GM18519 (cell line): ENCODE results near the gene NHLH1.

Experiments used
- ATAC-seq: cut with Tn5 transposase; IDR thresholded peaks from one replicate; pipeline ENCODE4 v1.9.1; 2021; ENCODE audit warnings: mild to moderate bottlenecking, moderate library complexity; ENCODE audit not compliant: unreplicated experiment, low FRiP score

NHLH1 gene

DNA sequence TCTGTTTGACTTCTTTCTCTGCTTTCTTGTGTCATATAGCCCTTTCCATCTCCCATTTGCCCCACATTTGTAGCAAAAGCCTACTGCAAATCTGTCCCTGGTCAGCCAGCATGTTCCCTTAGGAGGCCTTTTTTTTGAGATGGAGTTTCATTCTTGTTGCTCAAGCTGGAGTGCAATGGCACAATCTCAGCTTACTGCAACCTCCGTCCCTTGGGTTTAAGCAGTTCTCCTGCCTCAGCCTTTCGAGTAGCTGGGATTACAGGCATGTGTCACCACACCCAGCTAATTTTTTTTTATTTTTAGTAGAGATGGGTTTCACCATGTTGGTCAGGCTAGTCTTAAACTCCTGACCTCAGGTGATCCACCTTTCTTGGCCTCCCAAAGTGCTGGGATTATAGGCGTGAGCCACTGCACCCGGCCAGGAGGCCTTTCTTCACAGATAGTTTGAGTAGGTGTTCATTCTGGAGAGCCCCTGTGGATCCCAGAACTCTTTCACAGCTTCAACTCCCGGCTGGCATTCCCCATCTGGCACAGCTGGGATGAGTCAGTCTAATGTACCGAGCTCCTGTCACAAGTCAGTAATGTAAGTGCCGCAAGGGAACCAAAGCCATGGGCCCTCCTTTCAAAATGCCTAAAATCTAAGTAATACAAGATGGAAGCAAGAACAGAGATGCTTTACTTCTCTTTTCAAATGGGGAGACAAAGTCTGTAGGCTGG, 9.4 kb upstream of the NHLH1 start:
- no peak for ATAC-seq

DNA sequence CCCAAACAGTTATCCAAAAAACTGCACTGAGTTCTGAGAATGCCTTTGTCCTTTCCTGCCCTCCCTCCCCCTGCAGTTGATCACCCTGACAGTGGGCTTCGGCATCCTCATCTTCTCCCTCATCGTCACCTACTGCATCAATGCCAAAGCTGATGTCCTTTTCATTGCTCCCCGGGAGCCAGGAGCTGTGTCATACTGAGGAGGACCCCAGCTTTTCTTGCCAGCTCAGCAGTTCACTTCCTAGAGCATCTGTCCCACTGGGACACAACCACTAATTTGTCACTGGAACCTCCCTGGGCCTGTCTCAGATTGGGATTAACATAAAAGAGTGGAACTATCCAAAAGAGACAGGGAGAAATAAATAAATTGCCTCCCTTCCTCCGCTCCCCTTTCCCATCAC, 8.8 kb upstream of the NHLH1 start:
- ATAC-seq, result no peak

DNA sequence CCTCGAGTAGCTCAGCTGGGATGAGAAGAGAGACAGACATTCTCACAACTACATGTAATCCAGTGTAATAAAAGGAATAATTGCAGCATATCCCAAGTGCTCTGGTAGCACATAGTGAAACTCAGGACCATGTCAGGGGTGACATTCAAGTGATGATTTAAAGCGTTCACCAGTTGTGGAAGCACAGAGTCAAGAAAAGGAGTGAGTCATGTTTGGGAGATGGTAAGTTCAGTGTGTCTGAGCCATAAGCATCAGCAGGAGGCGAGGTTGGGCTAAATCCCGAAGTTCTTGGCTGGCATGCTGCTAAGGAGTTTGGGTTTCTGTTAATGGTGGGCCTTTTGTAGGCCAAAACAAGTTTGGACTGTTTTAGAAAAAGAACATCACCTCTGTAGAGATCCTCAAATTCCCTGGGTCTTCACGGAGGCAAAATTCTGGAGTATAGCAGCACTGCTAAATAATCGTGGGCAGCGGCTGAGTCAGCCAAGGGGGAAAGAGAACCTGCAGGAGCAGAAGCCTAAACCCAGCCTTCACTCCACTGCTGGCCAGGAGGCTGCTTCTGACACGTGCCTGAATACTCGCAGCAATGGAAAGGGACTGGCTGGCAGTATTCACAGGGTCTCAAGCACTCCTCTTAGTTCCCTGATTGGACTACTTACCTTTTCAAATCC, 7.2 kb upstream of the NHLH1 start:
- no peak for ATAC-seq

DNA sequence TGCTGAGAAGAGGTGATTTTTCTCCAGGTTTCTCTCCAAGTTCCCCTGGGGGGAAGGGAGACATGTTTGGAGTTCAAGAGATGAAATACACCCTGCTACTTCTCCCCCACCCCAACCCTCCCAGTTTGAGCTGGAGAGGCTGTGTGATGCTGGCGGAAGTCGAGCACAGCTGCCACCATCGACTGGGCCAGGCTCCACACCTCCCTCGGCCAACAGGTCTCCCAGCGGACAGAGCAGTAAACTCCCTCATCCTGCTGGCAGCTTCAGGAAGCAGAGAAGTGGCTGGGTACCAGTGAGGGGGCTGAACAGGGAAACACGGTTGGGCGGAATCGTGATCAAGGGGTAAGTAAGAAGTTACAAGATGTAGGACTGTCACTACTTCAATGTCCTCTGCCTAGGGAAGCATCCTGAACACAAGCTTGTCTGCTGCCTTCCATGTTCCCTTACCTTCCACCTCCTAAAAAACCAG, 6.6 kb upstream of the NHLH1 start:
- no peak for ATAC-seq

DNA sequence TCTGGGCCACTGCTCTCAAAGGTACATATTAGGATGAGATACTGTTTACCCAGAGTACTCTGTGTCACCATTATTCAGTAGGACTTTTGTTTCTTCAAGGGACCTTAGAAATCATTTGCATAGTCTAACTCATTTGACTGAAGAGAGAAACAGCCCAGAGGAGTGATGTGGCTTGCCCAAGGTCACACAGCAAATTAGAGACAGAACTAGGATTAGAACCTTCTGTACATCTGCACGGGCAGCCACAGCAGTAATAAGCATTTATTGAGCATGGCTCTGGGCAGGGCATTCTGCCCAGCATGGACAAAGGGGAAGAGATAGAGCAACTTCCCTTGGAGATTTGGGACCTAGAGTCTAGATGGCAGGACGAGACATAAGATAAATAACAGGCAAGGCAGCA, 5.7 kb upstream of the NHLH1 start:
- no peak for ATAC-seq

DNA sequence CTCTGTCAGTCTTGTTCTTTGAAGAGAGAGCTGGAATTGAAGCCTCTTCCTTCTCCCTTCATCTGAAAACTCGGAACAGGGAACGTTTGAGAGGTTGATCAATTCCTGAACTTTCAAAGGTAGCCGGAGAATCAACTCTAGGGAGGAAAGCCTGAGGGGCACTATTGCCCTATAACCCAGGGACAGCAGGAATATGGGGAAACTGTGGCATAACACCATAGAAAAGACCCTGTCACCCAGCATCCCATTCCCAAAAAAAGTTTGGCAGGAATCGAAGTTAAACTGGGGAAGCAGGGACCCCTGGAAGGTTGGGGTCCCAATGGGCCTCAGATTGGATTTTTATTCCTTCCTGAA, 5.1 kb upstream of the NHLH1 start:
- no peak for ATAC-seq

DNA sequence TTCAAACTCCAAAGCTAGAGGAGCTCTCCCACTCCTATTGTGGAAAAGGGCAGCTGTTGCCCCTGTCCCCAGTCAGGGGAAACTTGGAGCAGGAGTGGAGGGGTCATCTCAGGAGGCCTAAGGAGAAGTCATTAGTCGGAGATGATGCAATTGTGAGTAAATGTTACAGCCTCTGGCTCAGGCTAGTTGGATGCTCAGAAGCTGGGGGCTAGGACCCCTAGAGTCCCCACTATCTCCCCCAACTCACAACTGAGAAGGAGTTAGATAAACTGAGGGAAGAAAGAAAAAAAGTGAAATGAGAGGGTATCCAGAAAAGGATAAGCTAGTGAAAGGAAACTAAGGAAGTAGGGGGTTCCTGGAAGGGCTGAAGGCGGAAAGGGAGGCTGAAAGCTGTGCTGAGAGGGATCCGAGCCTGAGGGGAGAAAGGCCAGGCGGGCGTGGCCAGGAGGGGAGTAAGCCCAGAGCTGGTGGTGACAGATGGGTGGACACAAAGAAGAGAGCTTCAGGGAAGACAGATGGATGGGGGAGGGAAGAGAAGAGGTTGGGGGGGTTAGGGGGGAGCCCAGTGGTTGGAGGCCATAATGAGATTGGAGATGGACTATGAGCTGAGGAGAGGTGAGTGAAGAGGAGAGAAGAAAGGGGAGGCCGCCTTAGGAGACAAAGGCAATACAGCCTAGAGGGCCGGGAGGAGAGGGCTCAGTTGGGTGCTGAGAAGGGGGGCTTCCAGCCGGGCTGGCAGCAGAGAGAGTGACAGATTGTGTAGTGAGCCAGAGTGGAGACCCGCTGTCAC, 4.5 kb upstream of the NHLH1 start:
- ATAC-seq, result no peak

DNA sequence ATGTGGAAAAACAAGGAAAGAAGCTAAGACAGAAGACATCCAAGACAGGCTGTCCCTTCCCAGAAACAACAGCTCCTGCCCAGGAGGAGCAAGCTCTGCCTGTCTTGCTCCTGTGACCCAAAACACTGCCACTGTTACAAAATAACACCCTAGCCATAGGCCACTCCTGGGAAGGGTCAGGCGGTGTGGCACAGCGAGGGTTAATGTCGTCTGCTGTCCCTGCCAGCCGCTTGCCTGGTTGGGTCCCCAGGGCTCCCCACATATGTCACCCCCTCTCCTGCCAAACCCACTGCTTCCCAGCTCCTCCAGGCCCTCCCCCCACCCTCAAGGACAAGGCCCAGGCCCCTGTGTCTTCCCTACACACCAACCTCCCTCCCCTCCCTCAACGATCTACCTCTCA, 3.9 kb upstream of the NHLH1 start:
- no peak for ATAC-seq

DNA sequence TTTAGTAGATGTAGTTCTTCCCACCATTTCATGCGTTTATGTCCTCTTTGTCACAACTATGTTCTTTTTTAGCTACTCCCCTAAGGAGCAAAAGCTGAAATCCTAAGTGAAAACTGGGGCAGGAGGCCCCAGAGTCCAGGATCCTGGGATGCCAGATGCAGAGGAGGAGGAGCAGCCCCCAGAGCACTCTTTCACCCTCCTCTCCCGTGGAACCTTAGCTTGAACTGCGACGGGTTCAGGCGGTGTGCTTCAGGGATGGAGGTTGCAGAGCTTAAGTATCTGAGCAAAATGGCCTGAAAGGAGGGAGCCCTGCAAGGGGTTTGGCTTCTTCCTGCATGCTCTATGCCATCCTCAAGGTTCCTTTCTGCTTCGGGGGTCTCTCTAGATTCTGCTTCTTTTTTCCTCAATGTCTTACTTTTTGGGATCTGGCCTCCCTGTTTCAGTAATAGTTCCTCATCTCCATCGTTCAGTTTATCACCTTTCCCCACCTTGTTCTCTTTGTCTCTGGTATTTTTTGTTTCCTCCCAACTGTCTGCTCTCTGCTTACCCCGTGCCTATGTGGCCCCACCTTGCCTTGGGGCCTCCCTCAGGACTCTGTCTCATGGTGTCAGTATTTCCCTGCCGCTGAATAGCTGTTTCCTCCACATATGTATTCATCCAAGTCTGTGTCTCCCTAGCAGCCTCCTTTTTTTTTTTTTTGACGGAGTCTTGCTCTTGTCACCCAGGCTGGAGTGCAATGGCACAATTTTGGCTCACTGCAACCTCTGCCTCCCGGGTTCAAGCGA, 2.7 kb upstream of the NHLH1 start:
- no peak for ATAC-seq

DNA sequence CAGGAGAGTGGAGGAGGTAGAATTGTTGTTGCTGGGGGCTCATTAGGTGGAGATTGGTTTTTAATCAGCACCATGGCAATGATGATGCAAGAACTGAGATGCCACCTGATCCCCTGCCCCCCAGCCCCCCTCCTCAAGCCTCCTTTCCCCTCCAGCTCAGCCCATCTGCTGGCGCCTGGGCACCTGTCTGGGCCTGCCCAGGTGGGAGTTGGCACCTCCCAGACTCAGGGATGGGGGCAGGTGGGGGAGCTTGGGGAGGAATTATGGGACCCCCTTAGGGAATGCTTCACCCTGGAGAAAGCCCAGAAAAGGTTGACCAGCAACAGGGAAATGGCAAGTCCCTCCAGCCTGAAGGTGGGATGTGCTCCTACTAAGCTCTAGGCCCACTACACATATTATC, 1.5 kb upstream of the NHLH1 start:
- ATAC-seq, result no peak

DNA sequence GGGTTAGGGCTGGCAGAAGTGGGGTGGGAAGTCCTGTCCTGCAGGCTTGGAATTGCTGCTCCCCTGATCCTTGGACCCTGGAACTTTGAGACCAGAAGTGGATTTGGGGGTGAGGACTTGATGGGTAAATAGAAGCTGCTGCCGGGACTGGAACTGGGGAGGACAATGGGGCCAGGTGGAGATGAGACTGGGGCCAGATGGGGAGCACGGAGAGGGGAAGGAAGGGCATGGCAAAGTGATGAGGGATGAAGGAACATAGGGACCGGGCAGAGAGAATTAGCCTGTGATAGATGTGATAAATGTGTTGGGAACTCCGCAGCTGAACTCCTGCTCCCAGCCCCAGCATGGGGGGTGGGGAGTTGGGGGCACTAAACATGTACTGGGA, 637 bp downstream of the NHLH1 start:
- ATAC-seq, result no peak

DNA sequence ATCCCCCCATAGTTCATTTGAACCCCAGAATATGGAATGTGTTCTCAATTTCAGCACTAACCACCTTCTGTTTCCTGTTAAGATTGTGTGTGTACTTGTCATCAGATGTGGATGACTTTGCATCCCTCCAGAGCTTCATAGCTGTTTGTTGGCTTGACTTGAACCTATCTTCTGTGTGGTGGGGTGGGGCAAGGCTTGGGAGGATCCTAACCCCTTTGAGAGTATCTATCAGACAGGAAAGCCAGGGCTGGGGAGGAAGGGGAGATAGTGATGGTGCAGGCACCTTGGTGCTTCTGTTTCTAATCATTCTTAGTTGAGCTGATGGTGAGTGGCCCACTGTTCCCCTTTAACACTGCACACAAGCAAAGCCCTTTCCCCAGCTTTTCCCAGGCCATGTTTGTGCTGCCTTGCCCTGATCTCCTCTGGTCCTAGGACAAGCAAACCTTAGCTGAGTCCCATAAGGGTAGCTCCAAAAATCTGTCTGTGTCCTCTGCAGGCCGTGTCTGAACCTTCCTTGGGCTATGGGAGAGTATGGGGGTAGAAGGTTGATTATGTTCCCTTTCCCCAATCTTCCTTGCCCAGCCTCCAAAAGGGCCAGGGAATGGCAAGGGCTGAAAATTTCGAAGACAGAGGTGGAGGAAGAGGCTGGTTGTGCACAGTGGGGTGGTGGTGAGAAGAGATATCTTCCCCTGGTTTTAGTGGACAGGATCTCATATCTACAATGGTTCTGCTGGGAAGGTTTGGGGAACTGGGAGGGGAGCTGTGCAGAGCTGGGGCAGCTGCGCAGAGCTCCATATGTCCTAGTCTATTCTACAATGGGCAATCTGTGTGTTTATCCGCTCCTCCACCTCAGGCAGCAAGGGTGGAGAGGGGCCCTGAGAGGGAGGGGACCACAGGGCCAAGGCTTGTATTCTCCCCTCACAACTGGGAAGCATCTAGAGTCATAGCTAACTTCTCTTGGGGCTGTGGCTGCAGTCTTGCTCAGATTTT, 1.4 kb downstream of the NHLH1 start:
- ATAC-seq, result no peak

DNA sequence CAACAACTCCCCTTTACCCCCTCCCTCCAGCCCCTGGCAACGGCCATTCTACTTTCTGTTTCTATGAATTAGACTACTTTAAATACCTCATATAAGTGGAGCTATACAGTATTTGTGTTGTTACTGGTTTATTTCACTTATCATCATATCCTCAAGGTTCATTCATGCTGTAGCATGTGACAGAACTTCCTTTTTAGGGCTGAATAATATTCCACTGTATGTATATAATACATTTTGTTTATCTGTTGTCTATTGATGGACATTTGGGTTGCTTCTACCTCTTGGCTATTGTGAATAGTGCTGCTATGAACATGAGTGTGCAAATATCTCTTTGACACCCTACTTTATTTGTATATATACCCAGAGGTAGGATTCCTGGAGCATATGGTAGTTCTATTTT, 2.2 kb downstream of the NHLH1 start:
- ATAC-seq, result no peak

DNA sequence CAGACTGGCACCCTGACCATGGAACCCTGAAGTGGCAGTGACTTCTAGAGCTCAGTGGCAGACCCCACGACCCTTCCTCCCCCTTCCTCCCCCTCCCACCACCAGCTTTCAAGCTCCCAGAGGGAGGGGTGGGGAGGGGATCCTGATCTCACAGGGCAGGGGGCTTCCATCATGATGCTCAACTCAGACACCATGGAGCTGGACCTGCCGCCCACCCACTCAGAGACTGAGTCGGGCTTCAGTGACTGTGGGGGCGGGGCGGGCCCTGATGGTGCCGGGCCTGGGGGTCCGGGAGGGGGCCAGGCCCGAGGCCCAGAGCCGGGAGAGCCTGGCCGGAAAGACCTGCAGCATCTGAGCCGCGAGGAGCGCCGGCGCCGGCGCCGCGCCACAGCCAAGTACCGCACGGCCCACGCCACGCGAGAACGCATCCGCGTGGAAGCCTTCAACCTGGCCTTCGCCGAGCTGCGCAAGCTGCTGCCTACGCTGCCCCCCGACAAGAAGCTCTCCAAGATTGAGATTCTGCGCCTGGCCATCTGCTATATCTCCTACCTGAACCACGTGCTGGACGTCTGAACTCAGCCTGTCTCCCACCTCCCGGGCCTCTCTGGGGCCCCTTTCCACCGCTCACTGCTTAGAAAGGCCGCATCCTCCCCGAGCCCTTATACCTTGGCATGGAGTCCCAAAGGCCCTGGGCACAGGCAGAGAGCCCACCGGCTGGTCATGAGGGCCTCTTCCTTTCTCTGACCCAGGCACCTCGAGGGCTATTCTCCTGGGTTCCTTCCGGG, 3.9 kb downstream of the NHLH1 start:
- ATAC-seq, result no peak

DNA sequence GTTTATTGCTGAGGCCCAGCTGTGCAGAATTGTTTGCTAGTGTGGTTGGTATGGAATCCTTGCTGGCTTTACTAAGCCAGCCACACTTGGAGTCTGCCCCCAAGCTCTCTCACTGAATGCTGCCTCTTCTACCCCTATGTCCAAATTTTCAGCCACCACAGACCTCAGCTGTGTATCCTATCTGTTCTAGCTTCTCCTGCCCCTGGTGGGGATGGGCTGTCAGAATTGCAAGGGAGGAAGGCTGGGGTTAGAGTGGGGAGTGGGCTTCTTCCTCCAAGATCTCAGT, 4.4 kb downstream of the NHLH1 start:
- no peak for ATAC-seq

DNA sequence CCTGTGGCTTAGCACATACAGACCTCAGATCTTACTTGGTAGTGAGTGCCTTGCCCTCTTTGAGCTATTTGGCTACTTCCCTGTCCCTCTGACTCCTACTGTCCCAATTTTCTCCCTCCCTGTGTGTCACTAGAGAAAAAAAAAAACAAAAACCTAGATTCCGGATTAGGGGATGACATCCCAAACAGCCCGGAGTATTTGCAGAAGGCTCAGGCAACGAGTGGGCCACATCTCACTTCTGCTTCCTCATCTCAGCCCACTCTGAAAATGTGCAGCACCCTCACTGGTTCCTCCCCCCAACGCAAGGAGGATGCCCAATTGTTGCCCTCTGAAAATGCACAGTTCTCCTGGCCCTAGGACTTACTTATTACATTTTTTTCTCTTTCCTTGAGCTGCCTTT, 4.9 kb downstream of the NHLH1 start:
- no peak for ATAC-seq

DNA sequence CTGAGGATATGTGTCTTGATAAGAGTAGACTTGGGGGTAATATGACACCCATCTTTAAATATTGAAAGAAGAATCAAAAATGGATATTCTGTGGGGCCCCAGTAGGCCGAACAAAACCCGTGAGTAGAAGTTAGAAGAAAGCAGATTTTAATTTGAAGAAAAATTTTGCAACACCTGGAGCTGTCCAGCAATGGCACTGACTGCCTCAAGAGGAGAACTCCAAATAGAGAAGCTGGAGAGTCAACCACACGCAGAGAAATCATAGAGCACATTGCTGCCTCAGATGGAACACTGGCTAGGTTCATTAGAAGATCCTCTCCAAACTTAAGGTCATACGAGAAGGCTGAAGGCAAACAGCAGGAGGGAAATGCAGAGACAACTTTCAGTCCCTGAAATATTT, 6.8 kb downstream of the NHLH1 start:
- no peak for ATAC-seq

DNA sequence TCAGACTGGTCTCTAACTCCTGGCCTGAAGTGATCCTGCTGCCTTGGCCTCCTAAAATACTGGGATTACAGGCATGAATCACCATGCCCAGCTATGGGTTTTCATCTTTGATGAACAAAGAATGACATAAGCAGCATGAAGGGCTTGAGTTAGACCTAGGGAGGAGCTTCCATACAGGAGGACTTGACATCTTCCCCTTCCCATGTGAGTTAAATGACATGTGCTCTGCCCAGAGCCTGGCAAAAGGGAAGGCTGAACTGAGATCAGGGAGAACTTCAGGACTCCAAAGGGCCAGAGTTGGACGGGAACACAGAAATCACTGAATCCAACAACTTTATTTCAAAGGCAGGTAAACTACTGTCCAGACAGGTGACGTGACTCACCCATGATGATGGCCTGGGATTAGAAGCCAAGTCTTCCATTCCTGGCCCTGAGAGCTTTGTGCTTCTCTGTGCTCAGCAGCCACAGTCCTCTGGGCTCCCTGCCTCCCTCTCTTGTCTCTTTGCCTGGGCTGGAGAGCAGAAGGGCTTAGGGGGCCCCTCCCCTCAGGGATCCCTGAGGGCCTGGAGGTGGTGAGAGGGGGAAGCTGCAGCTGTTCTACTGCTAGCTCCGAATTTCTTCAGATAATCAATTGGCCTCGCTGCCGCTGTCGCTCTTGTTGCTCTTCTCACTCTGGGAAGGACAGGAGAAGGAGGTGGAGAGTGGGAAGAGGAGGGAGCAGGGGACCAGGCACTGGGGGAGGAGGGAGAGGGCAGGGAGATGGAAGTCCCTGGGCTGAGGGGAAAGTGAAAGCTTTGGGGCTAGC, 7.6 kb downstream of the NHLH1 start:
- ATAC-seq, result no peak
